ENCODE measurements around the gene CPB2.

The CPB2 gene

GRCh38 chr13:46146898-46147297 lies 42.1 kb upstream of the CPB2 start:
- in situ Hi-C loops (cut with HindIII; ENCODE audit: low sequenced_read_pairs), result no loop called here
- DNase-seq (ENCODE audit: low read depth, low spot score), result no peak
- TF ChIP-seq, protein P1, sequence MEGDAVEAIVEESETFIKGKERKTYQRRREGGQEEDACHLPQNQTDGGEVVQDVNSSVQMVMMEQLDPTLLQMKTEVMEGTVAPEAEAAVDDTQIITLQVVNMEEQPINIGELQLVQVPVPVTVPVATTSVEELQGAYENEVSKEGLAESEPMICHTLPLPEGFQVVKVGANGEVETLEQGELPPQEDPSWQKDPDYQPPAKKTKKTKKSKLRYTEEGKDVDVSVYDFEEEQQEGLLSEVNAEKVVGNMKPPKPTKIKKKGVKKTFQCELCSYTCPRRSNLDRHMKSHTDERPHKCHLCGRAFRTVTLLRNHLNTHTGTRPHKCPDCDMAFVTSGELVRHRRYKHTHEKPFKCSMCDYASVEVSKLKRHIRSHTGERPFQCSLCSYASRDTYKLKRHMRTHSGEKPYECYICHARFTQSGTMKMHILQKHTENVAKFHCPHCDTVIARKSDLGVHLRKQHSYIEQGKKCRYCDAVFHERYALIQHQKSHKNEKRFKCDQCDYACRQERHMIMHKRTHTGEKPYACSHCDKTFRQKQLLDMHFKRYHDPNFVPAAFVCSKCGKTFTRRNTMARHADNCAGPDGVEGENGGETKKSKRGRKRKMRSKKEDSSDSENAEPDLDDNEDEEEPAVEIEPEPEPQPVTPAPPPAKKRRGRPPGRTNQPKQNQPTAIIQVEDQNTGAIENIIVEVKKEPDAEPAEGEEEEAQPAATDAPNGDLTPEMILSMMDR (IDR thresholded peaks at IDR 0.05; ENCODE audit: low read depth, low read length), result no peak
- no peak overlapping the region for H3K4me3 ChIP-seq (ENCODE audit: low read depth, low read length)

- H3K4me3 ChIP-seq (ENCODE audit: low read depth, low read length), result no peak overlapping the region
- no peak for DNase-seq (ENCODE audit: low read depth, low spot score)
- TF ChIP-seq, protein P1 (IDR thresholded peaks at IDR 0.05; ENCODE audit: low read depth, low read length), result no peak
- in situ Hi-C loops (cut with HindIII; ENCODE audit: low sequenced_read_pairs), result no loop called here
These were observed 41.1 kb upstream of the CPB2 start for GRCh38 chr13:46145950-46146349.

- TF ChIP-seq, protein P1 (IDR thresholded peaks at IDR 0.05; ENCODE audit: low read depth, low read length), result no peak
- in situ Hi-C loops (cut with HindIII; ENCODE audit: low sequenced_read_pairs), result no loop called here
- no peak overlapping the region for H3K4me3 ChIP-seq (ENCODE audit: low read depth, low read length)
- no peak for DNase-seq (ENCODE audit: low read depth, low spot score)
These were observed 40.3 kb upstream of the CPB2 start for GRCh38 chr13:46145135-46145534.

GRCh38 chr13:46143184-46143701 lies 38.4 kb upstream of the CPB2 start:
- TF ChIP-seq, protein P1 (IDR thresholded peaks at IDR 0.05; ENCODE audit: low read depth, low read length), result no peak
- no peak for DNase-seq (ENCODE audit: low read depth, low spot score)
- no peak overlapping the region for H3K4me3 ChIP-seq (ENCODE audit: low read depth, low read length)
- in situ Hi-C loops (cut with HindIII; ENCODE audit: low sequenced_read_pairs), result no loop called here

GRCh38 chr13:46142776-46143175 lies 37.9 kb upstream of the CPB2 start:
- H3K4me3 ChIP-seq (ENCODE audit: low read depth, low read length), result no peak overlapping the region
- in situ Hi-C loops (cut with HindIII; ENCODE audit: low sequenced_read_pairs), result no loop called here
- TF ChIP-seq, protein P1 (IDR thresholded peaks at IDR 0.05; ENCODE audit: low read depth, low read length), result no peak
- no peak for DNase-seq (ENCODE audit: low read depth, low spot score)

DNA sequence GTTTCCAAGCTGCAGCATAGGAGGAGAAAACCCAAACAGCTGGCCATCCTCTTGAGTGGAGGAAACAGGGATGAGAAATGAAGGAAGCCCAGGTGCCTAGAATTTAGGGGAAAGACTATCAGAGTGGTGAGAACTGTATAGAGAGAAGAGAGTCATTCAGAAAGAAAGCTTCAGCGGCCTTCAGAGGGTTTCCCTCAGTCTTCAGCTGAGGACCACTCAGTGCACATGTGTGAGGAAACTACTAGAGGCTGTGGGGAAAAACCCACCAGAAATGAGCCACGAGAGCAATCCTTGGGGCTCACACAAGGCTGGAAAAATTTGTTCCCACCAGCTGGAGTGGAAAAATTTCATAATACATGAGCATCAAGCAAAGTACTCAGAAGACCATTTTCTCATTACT lies 35.2 kb upstream of the CPB2 start:
- H3K4me3 ChIP-seq (ENCODE audit: low read depth, low read length), result no peak overlapping the region
- in situ Hi-C loops (cut with HindIII; ENCODE audit: low sequenced_read_pairs), result no loop called here
- DNase-seq (ENCODE audit: low read depth, low spot score), result no peak
- TF ChIP-seq, protein P1 (IDR thresholded peaks at IDR 0.05; ENCODE audit: low read depth, low read length), result no peak
